GM12878 (cell line): Measurements from ENCODE around the gene TET3. TPM values are rescaled to one million over a fixed set of nuclear protein-coding genes. Genes with fewer than 3 reads are reported as not detected.

Experiments
- ATAC-seq: fragments of 200-7000 bp; cut with Tn5 transposase; 3 replicates; pipeline ENCODE4 v1.9.1; 2020; ENCODE audit warnings: mild to moderate bottlenecking, moderate library complexity
- BruUV-seq: library from RNA; stranded (reverse); fragments of 400-500 nt; replicated peaks from 2 replicates; lab custom pipeline; 2021; lab: Mats Ljungman, UMichigan
- CTCF ChIA-PET: fragments of 300-600 bp; sonication (Branson Sonifier 250); formaldehyde crosslinking; extraction: SDS; loops from one replicate; lab custom pipeline; 2021; ENCODE audit warnings: inconsistent platforms; lab: Yijun Ruan, JAX
- POLR2A ChIA-PET: fragments of 350-600 bp; formaldehyde crosslinking; extraction: SDS; loops from one replicate; lab custom pipeline; 2021; ENCODE audit warnings: inconsistent platforms; lab: Charles Lee
- RAD21 ChIA-PET: fragments of 300-600 bp; sonication (Branson Sonifier 250); formaldehyde crosslinking; loops from one replicate; lab custom pipeline; 2023; ENCODE audit warnings: antibody characterized with exemption; ENCODE audit not compliant: unreplicated experiment; lab: Charles Lee
- SMC1A ChIA-PET: fragments of 300-600 bp; sonication (Branson Sonifier 250); formaldehyde crosslinking; loops from one replicate; lab custom pipeline; 2023; ENCODE audit not compliant: unreplicated experiment, uncharacterized antibody; lab: Charles Lee
- DNase-seq: peaks from one replicate; pipeline ENCODE4 v3.0.0-alpha.2; 2011; ENCODE audit warnings: low read depth, low spot score
- FAIRE-seq: peaks from 3 replicates; lab custom pipeline; 2011; peaks lifted over from hg19 to GRCh38; lab: Jason Lieb, UNC
- H2AFZ ChIP-seq: 2 replicates; pipeline ENCODE4 v1.6.0; 2011; ENCODE audit warnings: low read depth, low read length, control low read depth; ENCODE audit not compliant: control insufficient read depth
- H3K27ac ChIP-seq: 2 replicates; pipeline ENCODE4 v1.5.1; 2011; ENCODE audit warnings: control low read depth; ENCODE audit not compliant: control insufficient read depth, insufficient read depth
- H3K27me3 ChIP-seq, 2 experiments: replicated peaks in 1 of 2; 2 replicates each; pipeline versions ENCODE4 v1.6.0 to v1.6.1; 2011; ENCODE audit warnings: low read length in 1 of 2; ENCODE audit not compliant: control insufficient read depth in 2 of 2, insufficient read depth in 2 of 2
- H3K36me3 ChIP-seq, 2 experiments: 2 replicates each; pipeline ENCODE4 v1.5.1; 2011; ENCODE audit warnings: low read length in 1 of 2; ENCODE audit not compliant: control insufficient read depth in 2 of 2, insufficient read depth in 2 of 2
- H3K4me1 ChIP-seq: 2 replicates; pipeline ENCODE4 v1.6.1; 2011; ENCODE audit warnings: mild to moderate bottlenecking, low read length, moderate library complexity, mixed read lengths; ENCODE audit not compliant: control insufficient read depth, insufficient read depth
- H3K4me2 ChIP-seq: 2 replicates; pipeline ENCODE4 v1.6.0; 2011; ENCODE audit warnings: control low read depth; ENCODE audit not compliant: control insufficient read depth, insufficient read depth
- H3K4me3 ChIP-seq: fragments of 200-600 bp; sonication (generic); 2 replicates; pipeline ENCODE4 v1.5.1; 2016
- H3K79me2 ChIP-seq: 2 replicates; pipeline ENCODE4 v1.6.0; 2011; ENCODE audit warnings: low read length; ENCODE audit not compliant: control insufficient read depth, insufficient read depth
- H3K9ac ChIP-seq: 2 replicates; pipeline ENCODE4 v1.8.0; 2011; ENCODE audit warnings: low read length, control low read depth, mixed read lengths; ENCODE audit not compliant: control insufficient read depth, insufficient read depth
- H3K9me3 ChIP-seq: replicated peaks from 3 replicates; pipeline ENCODE4 v1.5.1; 2011; ENCODE audit warnings: mild to moderate bottlenecking, low read length; ENCODE audit not compliant: control insufficient read depth, insufficient read depth
- H4K20me1 ChIP-seq: 2 replicates; pipeline ENCODE4 v1.6.0; 2011; ENCODE audit not compliant: control insufficient read depth, insufficient read depth
- BMI1 ChIP-seq: fragments of 450-650 bp; IDR thresholded peaks from 2 replicates; pipeline ENCODE4 v1.6.1; 2016; ENCODE audit warnings: mild to moderate bottlenecking, moderate library complexity, borderline replicate concordance
- JUND ChIP-seq: IDR thresholded peaks from 2 replicates; pipeline ENCODE4 v1.6.1; 2012; ENCODE audit warnings: low read depth, mild to moderate bottlenecking, low read length, improper control_type of control experiment, moderate library complexity
- MXI1 ChIP-seq: fragments of 150-350 bp; IDR thresholded peaks from 2 replicates; pipeline ENCODE4 v1.6.1; 2011; ENCODE audit warnings: low read depth, mild to moderate bottlenecking, inconsistent platforms, low read length, improper control_type of control experiment
- NFXL1 ChIP-seq: fragments of 450-650 bp; IDR thresholded peaks from 2 replicates; pipeline ENCODE4 v1.6.1; 2017; ENCODE audit warnings: antibody characterized with exemption, mild to moderate bottlenecking, borderline replicate concordance
- PKNOX1 ChIP-seq: fragments of 450-650 bp; IDR thresholded peaks from 2 replicates; pipeline ENCODE4 v1.6.1; 2016; ENCODE audit warnings: mild to moderate bottlenecking
- POLR2A ChIP-seq: IDR thresholded peaks from 2 replicates; pipeline ENCODE4 v1.6.1; 2011; ENCODE audit warnings: low read depth, mild to moderate bottlenecking, low read length
- RAD21 ChIP-seq: IDR thresholded peaks from 2 replicates; pipeline ENCODE4 v1.6.1; 2011; ENCODE audit warnings: mild to moderate bottlenecking, low read depth, low read length, moderate library complexity; ENCODE audit not compliant: insufficient read depth
- RAD51 ChIP-seq: fragments of 450-650 bp; IDR thresholded peaks from 2 replicates; pipeline ENCODE4 v1.6.1; 2016; ENCODE audit warnings: moderate library complexity, mild to moderate bottlenecking, inconsistent platforms
- SP1 ChIP-seq: IDR thresholded peaks from one replicate; pipeline ENCODE4 v1.6.1; 2011; ENCODE audit warnings: low read depth, low read length
- SREBF1 ChIP-seq: IDR thresholded peaks from 2 replicates; pipeline ENCODE4 v1.6.1; 2012; ENCODE audit warnings: mild to moderate bottlenecking, low read length
- STAT1 ChIP-seq: fragments of 450-650 bp; conservative IDR thresholded peaks from 2 replicates; pipeline ENCODE4 v1.6.1; 2014; ENCODE audit warnings: antibody characterized with exemption, mild to moderate bottlenecking
- SUZ12 ChIP-seq: fragments of 200-600 bp; sonication (generic); IDR thresholded peaks from one replicate; pipeline ENCODE4 v1.6.1; 2018; ENCODE audit warnings: antibody characterized with exemption, mild to moderate bottlenecking; ENCODE audit not compliant: unreplicated experiment
- TCF12 ChIP-seq: IDR thresholded peaks from 2 replicates; pipeline ENCODE4 v1.6.1; 2011; ENCODE audit warnings: low read depth, mild to moderate bottlenecking, low read length
- YBX1 ChIP-seq: fragments of 450-650 bp; IDR thresholded peaks from 2 replicates; pipeline ENCODE4 v1.6.1; 2016; ENCODE audit warnings: antibody characterized with exemption
- ZNF384 ChIP-seq: IDR thresholded peaks from 2 replicates; pipeline ENCODE4 v1.6.1; 2012; ENCODE audit warnings: low read depth, mild to moderate bottlenecking, low read length, improper control_type of control experiment, borderline replicate concordance
- WGBS: methylation state at CpG from one replicate; pipeline ENCODE4 v1.1.6; 2016; ENCODE audit warnings: low lambda C conversion rate; ENCODE audit not compliant: insufficient replicate concordance, insufficient coverage; ENCODE audit errors: missing lambda C conversion rate; 5-methylcytosine and 5-hydroxymethylcytosine counted together
- in situ Hi-C: fragments of 300-500 bp; cut with MboI; formaldehyde crosslinking; loops from 9 replicates; pipeline ENCODE4 v1.14.3; 2018; ENCODE audit warnings: mixed read lengths
- intact Hi-C: fragments of 100-400 bp; cut with micrococcal nuclease; formaldehyde crosslinking; loops from one replicate; pipeline ENCODE4 v1.14.2; 2022; ENCODE audit not compliant: unreplicated experiment
- polyA plus RNA-seq, 11 experiments: library from polyadenylated mRNA; depleted of rRNA in 4 of 11; unstranded in 6 of 11; stranded (reverse) in 5 of 11; fragments of >200 nt; fragmentation: Nextera tagmentation in 4 of 11; fragmentation: Illumina TruSeq in 1 of 11; extraction: Ambion mirVana in 4 of 11; extraction: Trizol in 1 of 11; gene quantifications; 1 replicate in 1 of 11; 2 replicates in 10 of 11; pipeline versions ENCODE4 v1.2.1 to v1.2.3, GENCODE V29; 2011 to 2016; ENCODE audit warnings: inconsistent platforms in 2 of 11, missing spikeins in 2 of 11, low read depth in 1 of 11
- total RNA-seq, 4 experiments: library from RNA; depleted of rRNA in 3 of 4; stranded (reverse); fragments of >200 nt in 3 of 4; fragmentation: Illumina TruSeq in 1 of 4; extraction: Trizol in 1 of 4; gene quantifications; 2 replicates each; pipeline versions ENCODE4 v1.2.1 to v1.2.3, GENCODE V29; 2013 to 2021
- TF ChIP-seq, protein P1 (sequence below), 3 experiments: IDR thresholded peaks in 2 of 3; conservative IDR thresholded peaks in 1 of 3; 2 replicates each; pipeline ENCODE4 v1.5.1; 2011; ENCODE audit warnings: low read depth in 3 of 3, low read length in 3 of 3, mild to moderate bottlenecking in 3 of 3, control low read depth in 2 of 3, moderate library complexity in 2 of 3, inconsistent platforms in 1 of 3, mixed read lengths in 1 of 3; ENCODE audit not compliant: control insufficient read depth in 2 of 3, insufficient read depth in 1 of 3; ENCODE audit errors: extremely low read depth in 1 of 3
- TF ChIP-seq, protein P2 (sequence below): fragments of 450-650 bp; IDR thresholded peaks from 2 replicates; pipeline ENCODE4 v1.6.1; 2016; ENCODE audit warnings: mild to moderate bottlenecking

Gene TET3
- total and polyA plus RNA-seq, 10 of the 15 experiments (the other 5 are each of a cell fraction or from before 2014, with no cell fraction given) = 0.77 to 25.9 (median 8.5) TPM

- TF ChIP-seq YBX1 (no peak), ZNF384 (no peak), NFXL1 (no peak), SP1 (no peak), TCF12 (no peak), RAD51 (no peak), JUND (no peak)
Observed at GRCh38 chr2:73986085-73986681, 1.5 kb downstream of the TET3 start (continued).

DNA sequence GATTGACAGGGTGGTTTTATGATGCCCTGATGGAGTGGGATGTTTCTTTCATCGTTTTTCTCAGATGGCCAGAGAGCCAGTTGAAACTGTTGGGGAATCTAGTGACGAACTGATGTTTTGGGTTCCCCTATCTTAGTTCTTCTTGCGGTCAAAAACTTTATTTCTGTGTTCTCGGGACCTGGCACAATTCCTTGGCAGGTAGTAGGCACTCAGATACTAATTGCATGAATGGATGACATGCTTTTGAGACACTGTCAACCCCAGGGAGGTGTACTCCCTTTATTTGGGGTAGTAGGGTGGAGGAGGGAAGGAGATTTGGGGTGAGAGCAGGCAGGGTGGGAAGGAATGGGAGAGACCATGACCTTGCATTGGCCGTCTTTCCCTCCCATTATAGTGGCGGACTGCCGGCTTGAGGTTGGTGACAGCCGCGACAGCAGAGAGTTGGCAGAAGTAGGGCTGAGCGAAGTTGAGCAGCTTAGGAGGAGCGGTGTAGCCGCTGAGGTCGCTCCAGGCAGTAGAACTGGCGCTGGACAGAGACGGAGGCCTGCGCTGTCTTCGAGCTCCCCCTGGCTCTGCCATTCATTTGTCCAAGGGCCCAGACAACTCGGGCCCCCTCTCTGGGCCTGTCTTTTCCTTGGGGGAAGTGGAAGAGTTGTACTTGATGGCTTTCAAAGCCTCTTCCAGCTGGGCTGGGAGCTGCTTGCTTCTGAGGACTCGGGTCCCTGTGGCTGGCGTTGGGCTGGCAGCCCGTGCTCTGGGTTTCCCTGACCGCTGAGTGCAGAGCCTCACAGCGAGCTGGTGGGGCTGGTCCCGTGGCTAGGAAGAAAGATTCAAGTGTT lies 2.6 kb downstream of the TET3 start:
- BruUV-seq = no TSS peak
- H3K4me3 ChIP-seq = peak overlapping the region; percentile 96
- peaks cover 90% of the 10 kb centered on the region for H3K79me2 ChIP-seq
- peak overlapping the region; percentile 89 for H3K27ac ChIP-seq
- DNase-seq (no peak), FAIRE-seq (no peak), ATAC-seq (peak; percentile 57)
- ChIA-PET SMC1A (interaction anchor here (0.7 to 5.6 kb wide), 39 partner anchors 10 to 213 kb away, joined by 3 to 46 read pairs (median 6); partner anchors contain the start of gene STAMBP), POLR2A (interaction anchor here (0.6 to 4.4 kb wide), 29 partner anchors 8 to 250 kb away, joined by 3 to 34 read pairs (median 4); partner anchors contain the start of genes DGUOK, STAMBP and TPRKB), RAD21 (interaction anchor here (0.8 to 5.6 kb wide), 41 partner anchors 9 to 212 kb away, joined by 3 to 96 read pairs (median 5); partner anchors contain the start of gene STAMBP), CTCF (interaction anchor here (0.7 to 5.3 kb wide), 46 partner anchors 8 to 347 kb away, joined by 3 to 78 read pairs (median 6); partner anchors contain the start of genes BOLA3 and STAMBP)
- H3K4me1 ChIP-seq = peaks cover 5% of the 10 kb centered on the region; the same call in 1 of the 2 replicates
- in situ Hi-C loops = no loop called here
- peak overlapping the region; percentile 96 for H3K4me2 ChIP-seq
- no peak overlapping the region for H2AFZ ChIP-seq
- peaks cover 8% of the 10 kb centered on the region; the same call in 2 of the 3 replicates for H3K9me3 ChIP-seq
- intact Hi-C loops = loop anchor here (10.0 kb wide), 1 partner anchor 163 kb away; the partner anchor contains the start of gene STAMBP
- peaks cover 0 to 28% of the 10 kb centered on the region in 2 experiments for H3K36me3 ChIP-seq
- WGBS = 27% methylated on average over 24 of the region's 24 CpGs
- H3K9ac ChIP-seq = peak overlapping the region; percentile 71
- peaks cover 12% of the 10 kb centered on the region; the same call in 1 of the 2 replicates for H4K20me1 ChIP-seq
- no peaks in the 10 kb centered on the region for H3K27me3 ChIP-seq
- TF ChIP-seq PKNOX1 = 0 out of 2 replicates have a peak, but pooled peaks have one; percentile 6
- peak; percentile 42 for TF ChIP-seq RAD21
- TF ChIP-seq SREBF1 = no peak
- TF ChIP-seq, protein P1, sequence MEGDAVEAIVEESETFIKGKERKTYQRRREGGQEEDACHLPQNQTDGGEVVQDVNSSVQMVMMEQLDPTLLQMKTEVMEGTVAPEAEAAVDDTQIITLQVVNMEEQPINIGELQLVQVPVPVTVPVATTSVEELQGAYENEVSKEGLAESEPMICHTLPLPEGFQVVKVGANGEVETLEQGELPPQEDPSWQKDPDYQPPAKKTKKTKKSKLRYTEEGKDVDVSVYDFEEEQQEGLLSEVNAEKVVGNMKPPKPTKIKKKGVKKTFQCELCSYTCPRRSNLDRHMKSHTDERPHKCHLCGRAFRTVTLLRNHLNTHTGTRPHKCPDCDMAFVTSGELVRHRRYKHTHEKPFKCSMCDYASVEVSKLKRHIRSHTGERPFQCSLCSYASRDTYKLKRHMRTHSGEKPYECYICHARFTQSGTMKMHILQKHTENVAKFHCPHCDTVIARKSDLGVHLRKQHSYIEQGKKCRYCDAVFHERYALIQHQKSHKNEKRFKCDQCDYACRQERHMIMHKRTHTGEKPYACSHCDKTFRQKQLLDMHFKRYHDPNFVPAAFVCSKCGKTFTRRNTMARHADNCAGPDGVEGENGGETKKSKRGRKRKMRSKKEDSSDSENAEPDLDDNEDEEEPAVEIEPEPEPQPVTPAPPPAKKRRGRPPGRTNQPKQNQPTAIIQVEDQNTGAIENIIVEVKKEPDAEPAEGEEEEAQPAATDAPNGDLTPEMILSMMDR (IDR thresholded peaks at IDR 0.05 in 2 of 3, conservative IDR thresholded peaks at IDR 0.05 in 1 of 3; ENCODE audit: control insufficient read depth in 2 of 3, extremely low read depth in 1 of 3, insufficient read depth in 1 of 3, low read depth in 3 of 3, low read length in 3 of 3) = peak in 2 of 3 experiments; percentile 49 to 75; a peak in 4 of 6 replicates
- peak; percentile 77; the same call in 1 of the 2 replicates for TF ChIP-seq MXI1
- TF ChIP-seq, protein P2, sequence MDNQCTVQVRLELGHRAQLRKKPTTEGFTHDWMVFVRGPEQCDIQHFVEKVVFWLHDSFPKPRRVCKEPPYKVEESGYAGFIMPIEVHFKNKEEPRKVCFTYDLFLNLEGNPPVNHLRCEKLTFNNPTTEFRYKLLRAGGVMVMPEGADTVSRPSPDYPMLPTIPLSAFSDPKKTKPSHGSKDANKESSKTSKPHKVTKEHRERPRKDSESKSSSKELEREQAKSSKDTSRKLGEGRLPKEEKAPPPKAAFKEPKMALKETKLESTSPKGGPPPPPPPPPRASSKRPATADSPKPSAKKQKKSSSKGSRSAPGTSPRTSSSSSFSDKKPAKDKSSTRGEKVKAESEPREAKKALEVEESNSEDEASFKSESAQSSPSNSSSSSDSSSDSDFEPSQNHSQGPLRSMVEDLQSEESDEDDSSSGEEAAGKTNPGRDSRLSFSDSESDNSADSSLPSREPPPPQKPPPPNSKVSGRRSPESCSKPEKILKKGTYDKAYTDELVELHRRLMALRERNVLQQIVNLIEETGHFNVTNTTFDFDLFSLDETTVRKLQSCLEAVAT = peak; percentile 58
- TF ChIP-seq BMI1 = no peak
- no peak for TF ChIP-seq STAT1
- TF ChIP-seq POLR2A = no peak
- TF ChIP-seq SUZ12 = no peak
